HepG2 (cell line): Measurements from ENCODE around the gene SRBD1. TPM values are rescaled to one million over a fixed set of nuclear protein-coding genes. Genes with fewer than 3 reads are reported as not detected.

Experiments used
- ATAC-seq: fragments of 200-7000 bp; cut with Tn5 transposase; 3 replicates; pipeline ENCODE4 v1.9.1; 2020; ENCODE audit warnings: mild to moderate bottlenecking, moderate library complexity
- BruUV-seq: library from RNA; stranded (reverse); fragments of 400-500 nt; replicated peaks from 2 replicates; lab custom pipeline; 2021; lab: Mats Ljungman, UMichigan
- CTCF ChIA-PET: fragments of 300-600 bp; formaldehyde crosslinking; extraction: SDS; loops from one replicate; lab custom pipeline; 2021; ENCODE audit warnings: low total read pairs, inconsistent platforms, low intra/inter-chr PET ratio; lab: Yijun Ruan, JAX
- POLR2A ChIA-PET: fragments of 350-600 bp; sonication (Branson Sonifier 250); formaldehyde crosslinking; loops from one replicate; lab custom pipeline; 2020; ENCODE audit warnings: antibody characterized with exemption, inconsistent platforms; lab: Yijun Ruan, JAX
- DNase-seq: peaks from one replicate; pipeline ENCODE4 v3.0.0-alpha.2; 2015; ENCODE audit warnings: low spot score
- FAIRE-seq: peaks from 3 replicates; lab custom pipeline; 2011; peaks lifted over from hg19 to GRCh38; lab: Jason Lieb, UNC
- H2AFZ ChIP-seq: one replicate; pipeline ENCODE4 v1.6.1; 2011; ENCODE audit warnings: low read length, inconsistent platforms
- H3K27ac ChIP-seq: fragments of 300-600 bp; 3 replicates; pipeline ENCODE4 v1.8.0; 2011; ENCODE audit warnings: mixed run types, mild to moderate bottlenecking, mixed read lengths, low read length, inconsistent platforms; ENCODE audit not compliant: insufficient read depth; ENCODE audit errors: extremely low read length
- H3K27me3 ChIP-seq, 2 experiments: fragments of 200-600 bp in 1 of 2; 2 replicates in 1 of 2; 3 replicates in 1 of 2; pipeline versions ENCODE4 v1.6.0 to v1.8.0; 2011; ENCODE audit warnings: low read length in 2 of 2, mild to moderate bottlenecking in 2 of 2, moderate library complexity in 2 of 2, inconsistent platforms in 1 of 2; ENCODE audit not compliant: insufficient read depth in 2 of 2, control insufficient read depth in 1 of 2
- H3K36me3 ChIP-seq, 2 experiments: fragments of 200-600 bp in 1 of 2; replicated peaks in 1 of 2; 2 replicates in 1 of 2; 3 replicates in 1 of 2; pipeline versions ENCODE4 v1.5.1 to v1.8.0; 2011; ENCODE audit warnings: low read length in 2 of 2, inconsistent platforms in 1 of 2; ENCODE audit not compliant: insufficient read depth in 2 of 2, control insufficient read depth in 1 of 2
- H3K4me1 ChIP-seq: 2 replicates; pipeline ENCODE4 v1.5.1; 2012; ENCODE audit warnings: low read length, inconsistent platforms; ENCODE audit not compliant: insufficient read depth
- H3K4me2 ChIP-seq: 2 replicates; pipeline ENCODE4 v1.6.0; 2011; ENCODE audit warnings: low read depth, low read length, inconsistent platforms
- H3K4me3 ChIP-seq, 3 experiments: fragments of 200-600 bp in 1 of 3; sonication (generic), shearing (Covaris generic) in 1 of 3; replicated peaks in 1 of 3; 2 replicates each; pipeline ENCODE4 v1.5.1; 2011 to 2016; ENCODE audit warnings: low read length in 3 of 3, inconsistent platforms in 2 of 3, low read depth in 2 of 3, mild to moderate bottlenecking in 2 of 3, control low read depth in 1 of 3, mixed read lengths in 1 of 3; ENCODE audit not compliant: insufficient read depth in 1 of 3
- H3K79me2 ChIP-seq: one replicate; pipeline ENCODE4 v1.6.1; 2011; ENCODE audit warnings: low read length, inconsistent platforms; ENCODE audit not compliant: insufficient read depth
- H3K9ac ChIP-seq: 2 replicates; pipeline ENCODE4 v1.6.0; 2011; ENCODE audit warnings: mild to moderate bottlenecking, low read depth, low read length, inconsistent platforms; ENCODE audit not compliant: insufficient read depth
- H3K9me3 ChIP-seq: 2 replicates; pipeline ENCODE4 v1.5.1; 2012; ENCODE audit warnings: mild to moderate bottlenecking, low read length
- H4K20me1 ChIP-seq: 2 replicates; pipeline ENCODE4 v1.6.0; 2011; ENCODE audit warnings: inconsistent platforms, mild to moderate bottlenecking, low read length, moderate library complexity; ENCODE audit not compliant: insufficient read depth
- ELF1 ChIP-seq: sonication (generic); formaldehyde crosslinking; IDR thresholded peaks from 2 replicates; pipeline ENCODE4 v1.4.0; 2020; ENCODE audit warnings: missing genetic modification reagents
- FOXA1 ChIP-seq, 2 experiments: fragments of 450-650 bp in 1 of 2; sonication (generic) in 1 of 2; formaldehyde crosslinking in 1 of 2; IDR thresholded peaks; 2 replicates each; pipeline versions ENCODE4 v1.4.0 to v1.6.1; 2016 to 2020; ENCODE audit warnings: missing genetic modification reagents in 1 of 2
- GTF3A ChIP-seq: sonication (generic); formaldehyde crosslinking; conservative IDR thresholded peaks from 2 replicates; pipeline ENCODE4 v1.4.0; 2020; ENCODE audit warnings: mild to moderate bottlenecking, missing genetic modification reagents
- HIVEP1 ChIP-seq: sonication (generic); formaldehyde crosslinking; IDR thresholded peaks from 2 replicates; pipeline ENCODE4 v1.4.0; 2020; ENCODE audit warnings: mild to moderate bottlenecking, missing genetic modification reagents
- PCBP1 ChIP-seq: fragments of 200-400 bp; formaldehyde crosslinking; IDR thresholded peaks from 2 replicates; pipeline ENCODE4 v1.6.1; 2017; ENCODE audit warnings: mild to moderate bottlenecking, low read depth, low read length, borderline replicate concordance
- YY1 ChIP-seq: IDR thresholded peaks from 2 replicates; pipeline ENCODE4 v1.6.1; 2011; ENCODE audit warnings: low read length, low read depth, moderate library complexity, mild to moderate bottlenecking; ENCODE audit not compliant: insufficient read depth, insufficient replicate concordance
- ZNF496 ChIP-seq: sonication (generic); formaldehyde crosslinking; IDR thresholded peaks from 2 replicates; pipeline ENCODE4 v1.8.1; 2023; ENCODE audit warnings: mild to moderate bottlenecking, moderate library complexity, missing genetic modification reagents; ENCODE audit not compliant: insufficient replicate concordance
- ZNF564 ChIP-seq: sonication (generic); formaldehyde crosslinking; IDR thresholded peaks from 2 replicates; pipeline ENCODE4 v1.8.1; 2023; ENCODE audit warnings: mild to moderate bottlenecking, missing genetic modification reagents
- in situ Hi-C: cut with HindIII; loops from 2 replicates; pipeline ENCODE4 v1.10.0; 2017; ENCODE audit warnings: low pct_unique_long_range_greater_than_20kb; ENCODE audit not compliant: extremely low pct_ligation_motif_present
- intact Hi-C: fragments of 100-400 bp; cut with micrococcal nuclease; formaldehyde crosslinking; loops from one replicate; pipeline ENCODE4 v1.10.0; 2022; ENCODE audit not compliant: unreplicated experiment
- polyA plus RNA-seq, 8 experiments: library from polyadenylated mRNA; depleted of rRNA in 3 of 8; stranded (reverse) in 7 of 8; unstranded in 1 of 8; fragments of >200 nt; fragmentation: Illumina TruSeq in 4 of 8; extraction: Trizol in 4 of 8; gene quantifications; 2 replicates each; pipeline versions ENCODE4 v1.2.1 to v1.2.3, GENCODE V29; 2011 to 2016; ENCODE audit warnings: low read depth in 4 of 8, missing spikeins in 1 of 8, mixed read lengths in 1 of 8; ENCODE audit not compliant: insufficient read depth in 1 of 8
- total RNA-seq, 5 experiments: library from RNA; depleted of rRNA; stranded (reverse); fragments of >200 nt; fragmentation: Illumina TruSeq; extraction: Trizol; gene quantifications; 2 replicates each; pipeline ENCODE4 v1.2.3, GENCODE V29; 2016; ENCODE audit warnings: low read depth in 1 of 5
- TF ChIP-seq, protein P1 (sequence below): sonication (generic); formaldehyde crosslinking; IDR thresholded peaks from 2 replicates; pipeline ENCODE4 v1.4.0; 2020; ENCODE audit warnings: mild to moderate bottlenecking, missing genetic modification reagents
- TF ChIP-seq, protein P2 (sequence below): sonication (generic); formaldehyde crosslinking; IDR thresholded peaks from 2 replicates; pipeline ENCODE4 v1.4.0; 2020; ENCODE audit warnings: missing genetic modification reagents
- TF ChIP-seq, protein P3 (sequence below): sonication (generic); formaldehyde crosslinking; IDR thresholded peaks from 2 replicates; pipeline ENCODE4 v1.4.0; 2020; ENCODE audit warnings: missing genetic modification reagents

SRBD1 gene
- total and polyA plus RNA-seq, 2 of the 13 experiments (the other 11 are each of a cell fraction or from before 2014, with no cell fraction given) = 3.2 to 23.9 TPM

DNA sequence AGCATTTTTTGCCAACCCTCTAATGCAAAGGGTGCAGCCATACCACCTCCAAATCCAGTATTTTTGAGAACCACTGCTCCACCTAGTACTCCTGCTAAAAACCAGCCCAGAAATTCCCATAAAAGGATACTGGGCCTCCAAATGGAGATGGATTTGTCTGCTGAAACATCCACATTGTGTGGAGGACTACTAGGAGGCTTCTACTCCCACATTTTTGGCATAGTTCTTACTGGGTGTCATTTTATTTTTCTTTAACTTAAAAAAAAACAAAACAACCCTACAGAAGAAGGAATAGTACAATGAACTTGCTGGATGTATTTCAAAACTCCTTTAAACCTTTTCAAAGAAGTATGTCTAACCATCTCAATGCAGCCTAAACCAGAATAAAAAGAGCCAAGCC lies 219.2 kb downstream of the SRBD1 start:
- no peak overlapping the region for H3K4me3 ChIP-seq
- no peak for FAIRE-seq
- no peak overlapping the region for H3K27ac ChIP-seq
- TF ChIP-seq ELF1 (CRISPR knock-in tag) (no peak), PCBP1 (no peak), FOXA1 (IDR thresholded peaks at IDR 0.05) (no peak), FOXA1 (CRISPR knock-in tag; IDR thresholded peaks at IDR 0.05) (no peak), ZNF564 (CRISPR knock-in tag) (no peak), HIVEP1 (CRISPR knock-in tag) (no peak), GTF3A (CRISPR knock-in tag) (no peak), YY1 (no peak), ZNF496 (no peak)
- TF ChIP-seq, protein P1, sequence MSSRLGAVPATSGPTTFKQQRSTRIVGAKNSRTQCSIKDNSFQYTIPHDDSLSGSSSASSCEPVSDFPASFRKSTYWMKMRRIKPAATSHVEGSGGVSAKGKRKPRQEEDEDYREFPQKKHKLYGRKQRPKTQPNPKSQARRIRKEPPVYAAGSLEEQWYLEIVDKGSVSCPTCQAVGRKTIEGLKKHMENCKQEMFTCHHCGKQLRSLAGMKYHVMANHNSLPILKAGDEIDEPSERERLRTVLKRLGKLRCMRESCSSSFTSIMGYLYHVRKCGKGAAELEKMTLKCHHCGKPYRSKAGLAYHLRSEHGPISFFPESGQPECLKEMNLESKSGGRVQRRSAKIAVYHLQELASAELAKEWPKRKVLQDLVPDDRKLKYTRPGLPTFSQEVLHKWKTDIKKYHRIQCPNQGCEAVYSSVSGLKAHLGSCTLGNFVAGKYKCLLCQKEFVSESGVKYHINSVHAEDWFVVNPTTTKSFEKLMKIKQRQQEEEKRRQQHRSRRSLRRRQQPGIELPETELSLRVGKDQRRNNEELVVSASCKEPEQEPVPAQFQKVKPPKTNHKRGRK (CRISPR knock-in tag) = no peak
- TF ChIP-seq, protein P2, sequence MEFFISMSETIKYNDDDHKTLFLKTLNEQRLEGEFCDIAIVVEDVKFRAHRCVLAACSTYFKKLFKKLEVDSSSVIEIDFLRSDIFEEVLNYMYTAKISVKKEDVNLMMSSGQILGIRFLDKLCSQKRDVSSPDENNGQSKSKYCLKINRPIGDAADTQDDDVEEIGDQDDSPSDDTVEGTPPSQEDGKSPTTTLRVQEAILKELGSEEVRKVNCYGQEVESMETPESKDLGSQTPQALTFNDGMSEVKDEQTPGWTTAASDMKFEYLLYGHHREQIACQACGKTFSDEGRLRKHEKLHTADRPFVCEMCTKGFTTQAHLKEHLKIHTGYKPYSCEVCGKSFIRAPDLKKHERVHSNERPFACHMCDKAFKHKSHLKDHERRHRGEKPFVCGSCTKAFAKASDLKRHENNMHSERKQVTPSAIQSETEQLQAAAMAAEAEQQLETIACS (CRISPR knock-in tag) = no peak
- TF ChIP-seq, protein P3, sequence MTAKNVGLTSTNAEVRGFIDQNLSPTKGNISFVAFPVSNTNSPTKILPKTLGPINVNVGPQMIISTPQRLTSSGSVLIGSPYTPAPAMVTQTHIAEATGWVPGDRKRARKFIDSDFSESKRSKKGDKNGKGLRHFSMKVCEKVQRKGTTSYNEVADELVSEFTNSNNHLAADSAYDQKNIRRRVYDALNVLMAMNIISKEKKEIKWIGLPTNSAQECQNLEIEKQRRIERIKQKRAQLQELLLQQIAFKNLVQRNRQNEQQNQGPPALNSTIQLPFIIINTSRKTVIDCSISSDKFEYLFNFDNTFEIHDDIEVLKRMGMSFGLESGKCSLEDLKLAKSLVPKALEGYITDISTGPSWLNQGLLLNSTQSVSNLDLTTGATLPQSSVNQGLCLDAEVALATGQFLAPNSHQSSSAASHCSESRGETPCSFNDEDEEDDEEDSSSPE = no peak
- TF ChIP-seq, all 625 proteins: peak for 0
- Histone ChIP-seq H2AFZ (no peak overlapping the region), H3K4me1 (peaks cover 24% of the 10 kb centered on the region), H3K9me3 (no peaks in the 10 kb centered on the region), H3K4me2 (no peak overlapping the region), H3K36me3 (peaks cover 0 to 1% of the 10 kb centered on the region in 2 experiments; a peak in 4 of 5 replicates), H4K20me1 (no peaks in the 10 kb centered on the region), H3K27me3 (no peaks in the 10 kb centered on the region), H3K9ac (no peak overlapping the region), H3K79me2 (no peaks in the 10 kb centered on the region)
- ATAC-seq (no peak), DNase-seq (no peak)
- ChIA-PET POLR2A (no interaction called here), CTCF (no interaction called here)
- intact Hi-C loops = no loop called here
- in situ Hi-C loops = no loop called here
- no TSS peak for BruUV-seq
